HL-60 (cell line): Measurements from ENCODE around the gene OTOL1.

Source experiments
- CTCF ChIP-seq: IDR thresholded peaks from one replicate; pipeline ENCODE4 v1.5.1; 2011; ENCODE audit warnings: low read length, control low read depth, inconsistent platforms; ENCODE audit not compliant: insufficient read depth
- POLR2AphosphoS5 ChIP-seq: IDR thresholded peaks from 2 replicates; pipeline ENCODE4 v1.6.1; 2012; ENCODE audit warnings: low read depth
- REST ChIP-seq: IDR thresholded peaks from 2 replicates; pipeline ENCODE4 v1.6.1; 2012; ENCODE audit warnings: low read depth; ENCODE audit not compliant: insufficient replicate concordance
- SPI1 ChIP-seq: IDR thresholded peaks from 2 replicates; pipeline ENCODE4 v1.6.1; 2012; ENCODE audit warnings: low read depth, mild to moderate bottlenecking, borderline replicate concordance

- TF ChIP-seq CTCF (no peak), REST (no peak), POLR2AphosphoS5 (no peak), SPI1 (no peak)
These were observed 44.0 kb downstream of the OTOL1 start for GRCh38 chr3:161540594-161540993.
